Thymus (tissue), 11 donors: ENCODE data around the gene ZMYM3. TPM values are rescaled to one million over a fixed set of nuclear protein-coding genes. Genes with fewer than 3 reads are reported as not detected.
"Not testable (repeated sequence)": the region's sequence is repeated elsewhere in the genome, so short reads cannot be mapped to it uniquely, and the experiment has no call there.

Source experiments
- DNase-seq, 9 donors: peaks; one replicate each; pipeline ENCODE4 v3.0.0-alpha.2; 2013; ENCODE audit warnings: low spot score in 9 of 9, low read depth in 6 of 9, missing footprints in 1 of 9
- H3K27ac ChIP-seq, 2 donors: one replicate each; pipeline ENCODE4 v1.5.1; 2013; ENCODE audit warnings: control low read depth in 1 of 2, low read depth in 1 of 2, low read length in 1 of 2, mild to moderate bottlenecking in 1 of 2, moderate library complexity in 1 of 2
- H3K27me3 ChIP-seq, 2 donors: one replicate each; pipeline ENCODE4 v1.5.1; 2013; ENCODE audit warnings: low read length in 1 of 2; ENCODE audit not compliant: control insufficient read depth in 2 of 2, insufficient read depth in 1 of 2
- H3K36me3 ChIP-seq, 2 donors: one replicate each; pipeline ENCODE4 v1.5.1; 2013; ENCODE audit warnings: low read length in 1 of 2, mild to moderate bottlenecking in 1 of 2, moderate library complexity in 1 of 2; ENCODE audit not compliant: control insufficient read depth in 2 of 2, insufficient read depth in 2 of 2
- H3K4me1 ChIP-seq, 2 donors: one replicate each; pipeline ENCODE4 v1.5.1; 2013; ENCODE audit warnings: low read length in 2 of 2; ENCODE audit not compliant: control insufficient read depth in 2 of 2, insufficient read depth in 2 of 2
- H3K4me3 ChIP-seq, 2 donors: one replicate each; pipeline ENCODE4 v1.5.1; 2013; ENCODE audit warnings: low read length in 2 of 2, control low read depth in 1 of 2, mild to moderate bottlenecking in 1 of 2
- H3K9me3 ChIP-seq, 2 donors: one replicate each; pipeline ENCODE4 v1.5.1; 2013; ENCODE audit warnings: low read length in 1 of 2, mild to moderate bottlenecking in 1 of 2; ENCODE audit not compliant: control insufficient read depth in 2 of 2, insufficient read depth in 1 of 2
- WGBS: extraction: QIAGEN DNeasy Blood & Tissue Kit; methylation state at CpG from one replicate; pipeline ENCODE4 v1.1.7; 2013; 5-methylcytosine and 5-hydroxymethylcytosine counted together
- polyA plus RNA-seq: library from polyadenylated mRNA; stranded (reverse); fragments of 200-250 nt; gene quantifications from one replicate; pipeline ENCODE4 v1.2.3, GENCODE V29; 2013
- total RNA-seq: library from RNA; stranded (reverse); fragments of 120-200 nt; gene quantifications from one replicate; pipeline ENCODE4 v1.2.4, GENCODE V29; 2013
- donor health status: healthy.

Gene ZMYM3
- total and polyA plus RNA-seq, 2 donors, result 11.0 to 12.1 TPM

GRCh38 chrX:71292669-71293365 is 38.9 kb upstream of the ZMYM3 start:
- H3K36me3 ChIP-seq, result peaks cover 37 to 84% of the 10 kb centered on the region in 2 donors
- H3K27ac ChIP-seq, result no peak overlapping the region
- 97% methylated on average over 7 of the region's 7 CpGs for WGBS
- H3K9me3 ChIP-seq, result no peaks in the 10 kb centered on the region
- no peak overlapping the region for H3K4me3 ChIP-seq
- no peaks in the 10 kb centered on the region for H3K27me3 ChIP-seq
- no peaks in the 10 kb centered on the region for H3K4me1 ChIP-seq
- no peak for DNase-seq

GRCh38 chrX:71291381-71291780 is 37.4 kb upstream of the ZMYM3 start:
- H3K9me3 ChIP-seq, result no peaks in the 10 kb centered on the region
- H3K4me1 ChIP-seq, result no peaks in the 10 kb centered on the region
- H3K27me3 ChIP-seq, result no peaks in the 10 kb centered on the region
- peaks cover 26 to 70% of the 10 kb centered on the region in 2 donors for H3K36me3 ChIP-seq
- H3K4me3 ChIP-seq, result no peak overlapping the region
- no peak overlapping the region for H3K27ac ChIP-seq
- DNase-seq, result no peak
- 97% methylated on average over 6 of the region's 6 CpGs for WGBS

- Histone ChIP-seq H3K4me1 (peaks cover 4% of the 10 kb centered on the region in 2 donors), H3K27ac (no peak overlapping the region), H3K36me3 (peaks cover 9 to 26% of the 10 kb centered on the region in 2 donors), H3K27me3 (no peaks in the 10 kb centered on the region), H3K4me3 (peak overlapping the region; percentile 9 to 82), H3K9me3 (peaks cover 0 to 6% of the 10 kb centered on the region in 2 donors)
- no peak for DNase-seq
Observed at GRCh38 chrX:71285929-71286328, 32.0 kb upstream of the ZMYM3 start.

GRCh38 chrX:71283403-71284143 is 29.6 kb upstream of the ZMYM3 start, which contains the start of gene NONO:
Gene NONO (plus strand): TSS chrX:71283635. CDS start chrX:71290638, 7,003 bp downstream.
- Histone ChIP-seq H3K4me1 (peaks cover 4% of the 10 kb centered on the region in 2 donors), H3K4me3 (peak within 1 kb of the TSS; percentile 71 to 82), H3K9me3 (peaks cover 0 to 6% of the 10 kb centered on the region in 2 donors), H3K27ac (peak within 1 kb of the TSS; percentile 90 to 96), H3K36me3 (peaks cover 0 to 6% of the 10 kb centered on the region in 2 donors), H3K27me3 (no peaks in the 10 kb centered on the region)
- DNase-seq, result peak; percentile 90 to 100 (median 96)
- WGBS, result under 1% methylated on average over 57 of the region's 57 CpGs

- H3K4me1 ChIP-seq, result peaks cover 4% of the 10 kb centered on the region in 2 donors
- DNase-seq, result peak in 1 of 9 donors; percentile 26
- H3K4me3 ChIP-seq, result peak overlapping the region; percentile 45 to 71
- WGBS, result 30% methylated on average over 16 of the region's 16 CpGs
- H3K27ac ChIP-seq, result peak overlapping the region; percentile 81 to 89
- H3K36me3 ChIP-seq, result peaks cover 0 to 2% of the 10 kb centered on the region in 2 donors
- peaks cover 0 to 6% of the 10 kb centered on the region in 2 donors for H3K9me3 ChIP-seq
- H3K27me3 ChIP-seq, result no peaks in the 10 kb centered on the region
Observed at GRCh38 chrX:71282514-71283402, 28.8 kb upstream of the ZMYM3 start.

- not testable (repeated sequence) for H3K27ac ChIP-seq, H3K36me3 ChIP-seq, H3K4me3 ChIP-seq, H3K4me1 ChIP-seq, H3K27me3 ChIP-seq, DNase-seq, H3K9me3 ChIP-seq
- 96% methylated on average over 11 of the region's 11 CpGs for WGBS
Observed at GRCh38 chrX:71281300-71281699, 27.4 kb upstream of the ZMYM3 start.

- not testable (repeated sequence) for H3K9me3 ChIP-seq, H3K27me3 ChIP-seq, H3K36me3 ChIP-seq, H3K4me1 ChIP-seq, H3K4me3 ChIP-seq, DNase-seq, H3K27ac ChIP-seq
- WGBS, result 100% methylated on average over 2 of the region's 2 CpGs
Observed at GRCh38 chrX:71272313-71272712, 18.4 kb upstream of the ZMYM3 start.

- H3K9me3 ChIP-seq, result no peaks in the 10 kb centered on the region
- H3K27ac ChIP-seq, result no peak overlapping the region
- H3K27me3 ChIP-seq, result no peaks in the 10 kb centered on the region
- 96% methylated on average over 19 of the region's 19 CpGs for WGBS
- no peak overlapping the region for H3K4me3 ChIP-seq
- no peak for DNase-seq
- H3K36me3 ChIP-seq, result no peaks in the 10 kb centered on the region
- H3K4me1 ChIP-seq, result no peaks in the 10 kb centered on the region
Observed at GRCh38 chrX:71269801-71270395, 16.0 kb upstream of the ZMYM3 start.
